Activated CD4-positive, alpha-beta T cell treated with anti-CD3 and anti-CD28 coated beads for 24 hours (primary cell): ENCODE results near the gene ITGA2B.
A peak's percentile ranks its signal among the peaks of the same experiment; 100 is the strongest.
"Not testable (repeated sequence)": the region's sequence is repeated elsewhere in the genome, so short reads cannot be mapped to it uniquely, and the experiment has no call there.

ENCODE experiments used
- DNase-seq, 2 donors: peaks; one replicate each; pipeline ENCODE4 v3.0.0-alpha.2; 2020; ENCODE audit warnings: low read depth in 2 of 2

ITGA2B gene

DNA sequence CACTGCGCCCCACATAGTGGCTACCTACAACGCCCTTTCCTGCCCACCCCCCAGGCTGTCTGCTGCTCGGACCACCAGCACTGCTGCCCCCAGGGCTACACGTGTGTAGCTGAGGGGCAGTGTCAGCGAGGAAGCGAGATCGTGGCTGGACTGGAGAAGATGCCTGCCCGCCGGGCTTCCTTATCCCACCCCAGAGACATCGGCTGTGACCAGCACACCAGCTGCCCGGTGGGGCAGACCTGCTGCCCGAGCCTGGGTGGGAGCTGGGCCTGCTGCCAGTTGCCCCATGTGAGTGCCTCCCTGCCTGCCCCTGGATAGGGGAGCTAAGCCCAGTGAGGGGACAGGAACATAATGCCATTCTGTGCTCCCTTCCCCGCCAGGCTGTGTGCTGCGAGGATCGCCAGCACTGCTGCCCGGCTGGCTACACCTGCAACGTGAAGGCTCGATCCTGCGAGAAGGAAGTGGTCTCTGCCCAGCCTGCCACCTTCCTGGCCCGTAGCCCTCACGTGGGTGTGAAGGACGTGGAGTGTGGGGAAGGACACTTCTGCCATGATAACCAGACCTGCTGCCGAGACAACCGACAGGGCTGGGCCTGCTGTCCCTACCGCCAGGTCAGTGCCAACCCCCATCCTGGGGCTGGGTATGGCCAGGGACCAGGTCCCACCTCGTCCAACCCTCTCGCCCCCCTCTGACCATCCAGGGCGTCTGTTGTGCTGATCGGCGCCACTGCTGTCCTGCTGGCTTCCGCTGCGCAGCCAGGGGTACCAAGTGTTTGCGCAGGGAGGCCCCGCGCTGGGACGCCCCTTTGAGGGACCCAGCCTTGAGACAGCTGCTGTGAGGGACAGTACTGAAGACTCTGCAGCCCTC lies 37.3 kb downstream of the ITGA2B start:
- DNase-seq, result no peak

DNA sequence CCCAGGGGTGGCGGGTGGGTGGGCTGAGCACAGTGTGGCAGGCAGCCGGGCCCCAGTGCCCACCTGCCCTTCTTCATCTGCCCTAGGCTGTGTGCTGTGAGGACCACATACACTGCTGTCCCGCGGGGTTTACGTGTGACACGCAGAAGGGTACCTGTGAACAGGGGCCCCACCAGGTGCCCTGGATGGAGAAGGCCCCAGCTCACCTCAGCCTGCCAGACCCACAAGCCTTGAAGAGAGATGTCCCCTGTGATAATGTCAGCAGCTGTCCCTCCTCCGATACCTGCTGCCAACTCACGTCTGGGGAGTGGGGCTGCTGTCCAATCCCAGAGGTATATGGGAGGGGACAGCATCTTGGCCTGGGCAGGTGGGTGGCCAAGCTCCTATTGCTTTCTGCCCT lies 38.0 kb downstream of the ITGA2B start:
- DNase-seq, result no peak

DNA sequence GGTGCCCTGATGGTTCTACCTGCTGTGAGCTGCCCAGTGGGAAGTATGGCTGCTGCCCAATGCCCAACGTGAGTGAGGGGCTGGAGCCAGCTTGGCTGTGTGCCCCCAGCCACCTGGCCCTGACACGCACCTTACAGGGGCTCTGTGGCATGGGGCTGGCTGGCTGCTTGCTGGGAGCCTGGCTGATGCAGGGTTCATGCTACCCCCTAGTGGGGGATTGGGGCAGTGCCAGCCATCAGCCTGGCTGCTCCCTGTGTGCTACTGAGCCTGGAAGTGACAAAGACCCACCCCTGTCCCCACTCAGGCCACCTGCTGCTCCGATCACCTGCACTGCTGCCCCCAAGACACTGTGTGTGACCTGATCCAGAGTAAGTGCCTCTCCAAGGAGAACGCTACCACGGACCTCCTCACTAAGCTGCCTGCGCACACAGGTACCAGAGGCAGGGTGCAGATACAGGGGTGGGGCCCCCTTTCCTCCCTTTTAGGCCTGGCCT lies 38.7 kb downstream of the ITGA2B start:
- peak; percentile 53 to 72 for DNase-seq

DNA sequence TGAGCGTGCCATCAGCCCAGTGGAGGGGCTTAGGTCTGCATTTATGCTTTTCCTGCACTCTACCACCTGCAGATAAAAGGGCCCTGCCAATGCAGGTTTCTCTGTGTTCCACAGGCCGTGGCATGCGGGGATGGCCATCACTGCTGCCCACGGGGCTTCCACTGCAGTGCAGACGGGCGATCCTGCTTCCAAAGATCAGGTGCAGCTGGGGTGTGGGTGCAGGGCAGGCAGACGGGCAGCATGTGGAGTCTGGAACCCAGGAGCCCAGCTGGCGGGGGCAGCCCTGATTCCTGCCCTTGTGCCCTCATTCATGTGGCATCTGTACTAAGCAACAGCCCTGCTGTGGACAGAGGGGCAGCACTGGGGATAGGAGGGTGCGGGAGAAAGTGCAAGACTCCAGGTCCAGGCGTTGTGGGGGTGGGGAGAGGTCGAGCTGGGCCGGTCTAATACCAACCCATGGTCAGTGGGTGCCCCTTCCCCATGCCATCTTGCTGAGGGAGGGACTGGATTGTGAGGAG lies 39.8 kb downstream of the ITGA2B start:
- DNase-seq, result no peak

DNA sequence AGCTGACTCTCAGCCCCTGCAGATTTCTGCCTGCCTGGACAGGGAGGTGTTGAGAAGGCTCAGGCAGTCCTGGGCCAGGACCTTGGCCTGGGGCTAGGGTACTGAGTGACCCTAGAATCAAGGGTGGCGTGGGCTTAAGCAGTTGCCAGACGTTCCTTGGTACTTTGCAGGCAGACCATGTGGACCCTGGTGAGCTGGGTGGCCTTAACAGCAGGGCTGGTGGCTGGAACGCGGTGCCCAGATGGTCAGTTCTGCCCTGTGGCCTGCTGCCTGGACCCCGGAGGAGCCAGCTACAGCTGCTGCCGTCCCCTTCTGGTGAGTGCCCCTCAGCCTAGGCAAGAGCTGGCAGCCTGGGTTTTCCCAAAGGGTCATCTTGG lies 40.5 kb downstream of the ITGA2B start:
- DNase-seq, result no peak

DNA sequence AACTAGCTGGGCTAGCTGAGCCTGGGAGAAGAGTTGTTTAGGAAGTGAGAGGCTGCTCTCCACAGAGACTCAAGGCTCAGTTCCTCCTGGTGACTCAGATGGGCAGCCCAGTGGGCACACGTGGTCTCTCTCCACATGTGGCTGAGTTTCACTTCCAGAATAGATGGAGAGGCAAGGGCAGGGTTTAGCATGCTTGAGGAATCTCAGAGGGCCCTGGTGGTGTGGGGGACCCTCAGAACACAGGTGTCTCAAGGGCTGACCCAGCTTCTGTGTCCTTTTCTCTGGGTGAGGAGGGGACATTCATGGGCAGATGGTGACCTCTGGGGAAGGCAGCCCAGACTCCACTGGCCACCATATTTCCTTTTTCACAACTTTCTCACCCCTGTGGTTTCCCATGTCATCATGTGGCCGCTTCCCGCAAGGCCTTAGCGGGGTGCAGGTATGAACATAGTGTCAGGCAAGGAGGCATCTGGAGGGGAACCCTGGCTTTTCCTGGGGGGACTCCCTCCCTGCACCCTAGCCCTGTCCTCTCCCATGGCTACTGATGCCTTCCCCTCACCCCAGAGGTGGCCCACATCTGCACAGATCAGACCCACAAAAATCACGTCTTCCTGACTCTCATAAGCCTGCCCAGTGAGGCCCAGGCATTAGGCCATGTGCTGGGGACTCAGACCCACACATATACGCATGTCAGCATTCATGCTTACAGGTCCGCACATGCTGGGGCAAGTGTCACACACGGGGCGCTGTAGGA lies 41.0 kb downstream of the ITGA2B start:
- no peak for DNase-seq

DNA sequence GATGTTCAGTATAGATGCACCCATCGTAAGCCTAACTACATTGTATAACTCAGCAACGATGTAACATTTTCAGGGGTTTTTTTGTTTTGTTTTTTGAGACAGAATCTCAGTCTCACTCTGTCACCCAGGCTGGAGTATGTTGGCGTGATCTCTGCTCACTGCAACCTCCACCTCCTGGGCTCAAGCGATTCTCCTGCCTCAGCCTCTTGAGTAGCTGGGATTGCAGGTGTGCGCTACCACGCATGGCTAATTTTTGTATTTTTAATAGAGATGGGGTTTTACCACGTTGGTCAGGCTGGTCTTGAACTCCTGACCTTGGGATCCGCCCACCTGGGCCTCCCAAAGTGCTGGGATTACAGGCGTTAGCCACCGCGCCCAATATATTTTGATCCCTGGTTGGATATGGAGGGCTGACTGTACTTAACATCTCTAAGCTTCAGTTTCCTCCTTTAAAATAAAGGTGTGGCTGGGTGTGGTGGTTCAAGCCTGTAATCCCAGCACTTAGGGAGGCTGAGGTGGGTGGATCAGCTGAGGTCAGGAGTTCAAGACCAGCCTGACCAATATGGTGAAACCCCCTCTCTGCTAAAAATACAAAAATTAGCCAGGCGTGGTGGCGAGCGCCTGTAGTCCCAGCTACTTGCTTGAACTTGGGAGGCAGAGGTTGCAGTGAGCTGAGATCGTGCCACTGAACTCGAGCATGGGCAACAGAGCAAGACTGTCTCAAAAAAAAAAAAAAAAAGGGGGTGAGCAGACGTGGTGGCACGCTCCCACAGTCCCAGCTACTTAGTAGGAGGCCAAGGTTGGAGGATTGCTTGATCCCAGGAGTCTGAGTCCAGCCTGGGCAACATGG lies 42.0 kb downstream of the ITGA2B start:
- DNase-seq, result not testable (repeated sequence)

DNA sequence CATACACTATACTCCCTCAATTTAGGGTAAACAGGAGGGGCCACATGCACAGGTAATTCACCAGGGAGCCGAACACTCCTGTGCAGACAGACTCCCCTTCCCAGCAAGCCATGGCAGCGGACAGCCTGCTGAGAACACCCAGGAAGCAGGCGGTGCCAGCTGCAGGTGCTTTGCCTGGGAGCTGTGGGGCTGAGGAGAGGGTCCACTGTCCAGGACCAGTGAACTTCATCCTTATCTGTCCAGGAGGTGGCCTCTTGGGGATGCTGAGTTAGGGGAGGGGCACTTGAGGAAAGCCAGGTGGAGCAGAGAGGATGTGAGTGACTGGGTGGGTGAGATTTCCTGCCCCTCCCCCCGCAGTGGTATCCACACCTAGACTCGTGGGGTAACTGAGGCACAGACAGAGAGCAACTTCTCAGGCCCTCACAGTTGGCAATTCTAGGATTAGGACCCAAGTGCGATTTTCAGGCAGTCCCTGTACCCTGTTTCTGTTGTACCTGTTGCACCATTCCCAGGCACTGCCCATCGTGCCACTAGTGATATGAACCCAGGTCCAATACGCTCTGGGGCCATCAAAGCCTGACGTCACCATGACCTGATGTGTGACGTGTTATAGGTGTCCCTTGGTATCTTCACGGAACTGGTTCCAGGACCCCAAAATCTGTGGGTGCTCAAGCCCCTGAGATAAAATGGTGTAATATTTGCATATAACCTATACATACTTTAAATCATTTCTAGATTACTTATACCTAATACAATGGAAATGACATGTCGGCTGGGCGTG lies 43.2 kb downstream of the ITGA2B start:
- DNase-seq, result no peak

DNA sequence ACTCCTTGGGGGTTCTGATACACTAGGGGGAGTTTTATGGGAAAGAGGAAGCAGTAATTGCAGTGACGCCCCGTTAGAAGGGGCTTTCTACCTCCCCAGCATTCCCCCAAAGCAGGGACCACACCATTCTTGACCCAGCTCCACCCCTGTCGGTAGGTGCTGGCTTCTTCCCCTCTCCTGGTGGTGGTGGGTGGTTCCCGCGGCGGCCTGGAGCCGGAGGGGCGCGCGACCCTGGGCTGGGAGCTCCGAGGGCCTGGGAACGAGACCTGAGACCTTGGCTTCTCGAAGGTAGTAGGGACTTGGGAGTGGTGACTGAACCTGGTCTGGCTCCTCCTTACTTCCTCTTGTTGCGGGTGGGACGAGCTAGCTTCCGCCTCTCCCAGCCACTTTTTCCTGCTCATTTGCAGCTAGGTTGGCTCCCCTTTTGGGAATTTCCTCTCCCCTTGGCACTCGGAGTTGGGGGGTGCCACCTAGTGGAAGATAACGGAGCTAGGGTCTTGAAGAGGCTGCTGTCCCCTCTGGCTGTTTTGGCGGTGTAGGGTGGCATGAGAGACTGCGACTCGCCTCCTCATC lies 43.9 kb downstream of the ITGA2B start:
- no peak for DNase-seq

DNA sequence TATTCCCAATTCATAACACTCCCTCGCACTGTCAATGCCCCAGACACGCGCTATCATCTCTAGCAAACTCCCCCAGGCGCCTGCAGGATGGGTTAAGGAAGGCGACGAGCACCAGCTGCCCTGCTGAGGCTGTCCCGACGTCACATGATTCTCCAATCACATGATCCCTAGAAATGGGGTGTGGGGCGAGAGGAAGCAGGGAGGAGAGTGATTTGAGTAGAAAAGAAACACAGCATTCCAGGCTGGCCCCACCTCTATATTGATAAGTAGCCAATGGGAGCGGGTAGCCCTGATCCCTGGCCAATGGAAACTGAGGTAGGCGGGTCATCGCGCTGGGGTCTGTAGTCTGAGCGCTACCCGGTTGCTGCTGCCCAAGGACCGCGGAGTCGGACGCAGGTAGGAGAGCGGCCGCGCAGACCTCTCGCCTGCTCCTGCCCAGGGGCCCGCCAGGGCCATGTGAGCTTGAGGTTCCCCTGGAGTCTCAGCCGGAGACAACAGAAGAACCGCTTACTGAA lies 44.5 kb downstream of the ITGA2B start, which contains the start of gene GRN:
TSS of gene GRN (plus strand) at position 364 of the 515 bp plus-strand sequence. CDS start 3,863 bp downstream, outside the sequence.
- peak; percentile 74 to 79 for DNase-seq

DNA sequence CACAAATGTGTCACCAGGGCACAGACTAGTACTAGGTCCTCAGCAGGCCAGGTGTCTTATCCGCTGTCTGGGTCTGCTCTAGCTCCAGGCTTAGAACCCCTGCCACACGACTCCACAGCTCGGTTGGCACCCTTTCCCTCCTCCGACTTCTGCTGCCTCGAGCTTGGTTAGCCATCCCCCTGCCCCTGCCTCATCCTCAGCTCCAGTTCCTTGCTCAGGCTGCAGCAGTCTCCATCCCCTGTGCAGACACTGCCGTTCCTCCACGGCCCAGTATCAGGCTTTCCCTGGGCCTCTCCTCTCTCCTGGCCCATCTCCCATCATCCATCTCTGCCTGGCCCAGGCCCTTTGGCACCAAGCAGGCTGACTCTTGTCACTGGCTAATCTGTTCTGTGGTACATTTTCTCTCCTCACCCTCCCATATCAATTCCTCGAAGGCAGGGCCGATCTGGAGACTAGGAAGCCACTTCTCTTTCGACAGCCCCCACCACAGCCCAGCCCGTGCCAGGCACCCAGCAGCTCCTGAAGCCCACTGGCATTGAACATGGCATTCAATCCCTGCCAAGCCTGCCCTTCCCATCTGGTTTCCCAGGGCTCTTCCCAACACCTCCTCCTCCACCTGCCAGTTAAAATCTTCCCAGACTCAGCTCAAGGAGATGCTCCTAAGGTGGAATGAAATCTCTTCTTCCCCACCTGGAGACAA lies 45.8 kb downstream of the ITGA2B start:
- no peak for DNase-seq

DNA sequence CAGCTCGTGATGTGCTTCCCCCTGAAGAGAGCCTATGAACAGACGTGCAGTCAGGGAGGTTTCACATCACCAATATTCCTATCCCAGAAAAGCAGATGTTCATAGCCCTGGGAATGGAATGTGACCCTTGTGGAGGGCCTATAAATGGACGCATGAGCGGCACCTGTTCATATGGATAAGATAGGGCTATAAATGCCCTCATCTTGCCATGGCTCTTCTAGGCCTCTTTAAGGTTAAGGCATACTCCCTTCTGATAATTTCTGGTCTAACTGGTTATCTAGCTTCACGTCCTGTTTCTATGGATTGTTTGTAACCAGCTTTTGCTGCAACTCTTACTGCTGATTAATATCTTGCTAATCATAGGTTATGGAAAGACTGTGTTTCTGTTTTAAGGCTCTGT lies 48.9 kb downstream of the ITGA2B start:
- not testable (repeated sequence) for DNase-seq

DNA sequence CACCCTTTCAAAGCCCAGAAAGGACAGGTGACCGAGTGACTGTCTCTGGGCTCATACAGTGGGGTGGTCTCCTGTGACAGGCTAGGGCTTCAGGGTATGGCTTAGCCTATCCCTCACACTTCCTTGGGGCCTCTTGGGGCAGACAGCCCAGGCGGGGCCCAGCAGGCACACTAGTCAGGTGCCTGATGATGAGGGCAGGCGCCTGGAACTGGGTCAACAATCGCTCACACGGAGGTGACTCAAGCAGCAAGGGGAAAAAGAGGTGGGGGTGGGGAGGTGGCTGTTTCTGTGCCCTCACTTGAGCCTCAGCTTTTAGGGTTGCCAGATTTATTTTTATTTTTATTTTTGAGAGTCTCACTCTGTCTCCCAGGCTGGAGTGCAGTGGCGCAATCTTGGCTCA lies 50.7 kb downstream of the ITGA2B start:
- no peak for DNase-seq

DNA sequence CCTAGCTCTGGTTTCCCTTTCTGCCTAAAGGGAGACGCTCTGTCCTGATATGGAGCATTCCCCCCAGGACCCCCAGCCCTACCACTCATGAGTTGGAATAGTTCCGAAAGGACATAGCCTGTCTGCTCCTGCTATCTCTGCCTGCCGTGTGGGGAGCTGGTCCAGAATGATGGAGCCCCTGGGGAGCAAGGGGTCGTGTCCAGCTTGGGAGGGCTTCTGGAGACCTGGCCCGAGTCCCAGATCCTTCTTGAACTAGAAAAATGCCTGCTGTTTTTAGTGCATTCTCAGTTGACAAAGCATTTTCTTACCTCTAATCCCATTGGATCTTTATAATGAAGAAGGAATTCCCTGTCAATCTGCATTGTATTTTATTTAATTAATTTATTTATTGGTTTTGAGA lies 53.5 kb downstream of the ITGA2B start:
- no peak for DNase-seq

DNA sequence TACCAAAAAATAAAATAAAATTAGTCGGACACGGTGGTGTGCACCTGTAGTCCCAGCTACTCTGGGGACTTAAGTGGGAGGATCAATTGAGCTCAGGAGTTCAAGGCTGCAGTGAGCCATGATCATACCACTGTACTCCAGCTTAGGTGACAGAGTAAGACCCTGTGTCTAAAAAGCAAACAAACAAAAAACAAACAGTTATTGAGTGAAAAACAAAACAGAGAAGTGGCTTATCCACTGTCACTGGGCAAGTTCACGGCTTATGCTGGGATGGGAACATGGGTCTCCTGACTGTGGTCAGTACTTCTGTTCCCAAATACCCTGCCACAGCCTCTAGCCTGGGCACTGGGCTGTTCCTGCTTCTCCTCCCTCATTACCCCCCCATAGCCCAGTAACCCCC lies 53.9 kb downstream of the ITGA2B start:
- DNase-seq, result no peak

DNA sequence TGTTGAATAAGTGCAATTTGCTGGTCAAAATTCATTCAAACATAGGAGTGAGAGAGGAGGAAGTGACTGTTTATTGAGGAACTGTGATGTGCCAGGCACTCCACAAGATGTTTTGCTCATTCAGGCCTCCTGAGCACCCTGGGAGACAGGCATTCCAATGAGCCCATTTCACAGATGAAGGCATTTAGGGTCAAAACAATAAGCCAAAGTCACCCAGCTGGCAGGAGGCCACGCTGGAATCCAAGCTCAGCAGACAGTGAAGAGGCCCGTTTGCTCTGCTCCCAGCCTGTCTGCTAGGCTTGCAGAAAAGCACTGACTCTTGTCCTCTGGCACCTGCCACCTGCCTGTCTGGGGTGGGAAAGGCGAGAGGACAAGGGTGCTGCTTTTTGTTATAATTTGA lies 54.7 kb downstream of the ITGA2B start:
- no peak for DNase-seq

DNA sequence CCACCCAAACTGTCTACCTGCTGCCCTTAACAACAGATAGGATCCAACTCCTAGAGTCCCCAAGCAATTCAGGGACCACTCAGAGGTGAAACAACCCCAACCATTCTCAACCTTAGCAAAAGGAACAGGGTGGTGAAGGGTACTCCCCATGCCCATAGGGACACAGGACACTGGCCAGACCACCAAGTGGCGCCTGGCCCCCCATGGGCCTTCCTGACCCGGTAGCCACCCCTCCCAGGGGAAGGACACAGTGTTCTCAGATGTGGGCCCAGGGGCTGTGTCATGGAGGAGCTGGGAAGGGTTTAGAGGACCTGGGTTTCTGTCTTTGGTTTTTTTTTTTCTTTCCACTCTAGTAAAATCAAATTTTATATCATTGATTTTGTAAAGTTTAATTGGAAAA lies 55.1 kb downstream of the ITGA2B start:
- DNase-seq, result no peak

DNA sequence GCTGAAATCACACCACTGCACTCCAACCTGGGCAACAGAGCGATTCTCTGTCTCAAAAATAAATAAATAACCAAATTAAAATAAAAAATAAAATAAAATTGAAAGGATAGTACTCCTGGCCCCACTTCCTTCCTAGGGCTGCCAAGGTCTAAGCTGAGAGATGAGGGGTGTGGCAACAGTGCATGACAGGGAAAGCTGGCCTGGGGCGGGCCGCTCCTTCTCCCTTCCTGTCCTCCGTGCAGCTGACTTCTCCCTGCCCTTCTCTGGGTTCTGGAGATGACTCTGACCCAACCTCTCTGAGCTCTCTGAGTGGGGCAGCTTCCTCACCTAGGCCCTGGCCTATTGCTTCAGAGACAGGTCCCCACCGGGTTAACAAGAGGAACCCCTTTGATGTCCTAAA lies 56.1 kb downstream of the ITGA2B start:
- no peak for DNase-seq

DNA sequence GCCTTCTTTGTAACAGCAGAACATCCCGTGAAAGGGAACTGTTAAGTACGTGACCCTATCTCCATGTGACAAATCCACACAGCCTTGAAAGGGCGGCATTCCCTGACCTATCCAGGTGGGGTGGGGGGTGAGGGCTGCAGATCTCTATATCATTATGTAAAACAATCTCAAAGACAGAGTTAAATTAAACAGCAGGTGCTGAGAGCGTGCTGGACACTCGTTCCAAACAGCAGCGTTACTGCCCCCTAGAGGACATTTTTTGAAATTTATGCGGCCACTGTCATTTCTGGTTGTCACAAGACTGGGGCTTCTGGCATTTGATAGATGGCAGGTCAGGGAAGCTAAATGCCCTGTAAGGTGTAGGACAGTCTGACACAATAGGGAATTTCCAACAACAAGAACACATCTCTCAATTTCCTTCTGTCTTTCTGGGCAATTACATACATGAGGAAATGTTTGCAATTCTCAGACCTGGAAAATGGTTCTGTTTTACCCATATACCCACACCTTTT lies 58.1 kb downstream of the ITGA2B start:
- DNase-seq, result peak; percentile 41 to 64
